Right hindlimb (tissue), 1 donor: Measurements from ENCODE around the gene CACNG6.
A peak's percentile ranks its signal among the peaks of the same experiment; 100 is the strongest.

Experiments
- DNase-seq: peaks from one replicate; pipeline ENCODE4 v3.0.0-alpha.2; 2018

Gene CACNG6

DNA sequence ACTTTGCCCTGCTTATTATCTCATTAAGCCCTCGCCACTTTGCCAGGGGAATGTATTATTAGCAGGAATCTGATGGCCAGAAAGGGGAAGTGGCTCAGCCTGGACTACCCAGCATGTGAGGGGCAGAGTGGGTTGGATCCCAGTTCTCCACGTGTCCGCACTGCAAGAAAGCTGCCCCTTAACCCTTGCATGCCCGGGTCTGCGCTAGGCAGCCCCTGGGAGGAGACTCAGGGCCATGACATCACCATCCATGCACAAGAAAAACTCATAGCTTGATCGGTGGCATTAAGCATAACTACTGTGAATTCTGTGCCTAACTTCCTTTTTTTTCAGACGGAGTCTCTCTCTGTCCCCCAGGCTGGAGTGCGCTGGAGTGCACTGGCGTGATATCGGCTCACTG is 19.8 kb upstream of the CACNG6 start:
- DNase-seq = no peak

DNA sequence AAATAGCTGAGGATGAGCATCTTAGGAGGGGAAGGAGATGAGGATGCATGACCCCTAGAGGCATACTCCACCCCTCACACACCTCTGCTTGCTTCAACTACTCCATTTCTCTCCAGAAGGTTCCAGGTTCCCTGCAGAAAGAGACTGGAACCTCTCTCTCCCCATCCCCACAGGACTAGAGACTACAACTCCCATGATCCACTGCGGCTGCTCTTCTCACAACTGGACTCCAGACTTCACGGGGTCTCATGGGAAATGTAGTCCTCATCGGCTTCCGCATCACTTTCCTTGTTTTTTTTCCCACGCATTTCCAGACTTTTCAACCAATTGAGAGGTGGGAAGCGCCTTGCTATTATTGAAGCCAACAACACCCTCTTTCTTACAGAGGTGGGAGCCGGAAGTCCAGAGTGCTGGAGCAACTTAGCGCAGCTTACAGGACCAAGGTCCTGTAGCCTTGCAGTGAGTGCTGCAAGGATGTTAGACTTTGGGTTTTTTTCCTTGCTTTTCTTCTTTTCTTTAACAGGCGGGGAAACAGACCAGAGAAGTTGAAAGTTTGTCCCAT is 13.9 kb upstream of the CACNG6 start:
- DNase-seq = peak; percentile 77

DNA sequence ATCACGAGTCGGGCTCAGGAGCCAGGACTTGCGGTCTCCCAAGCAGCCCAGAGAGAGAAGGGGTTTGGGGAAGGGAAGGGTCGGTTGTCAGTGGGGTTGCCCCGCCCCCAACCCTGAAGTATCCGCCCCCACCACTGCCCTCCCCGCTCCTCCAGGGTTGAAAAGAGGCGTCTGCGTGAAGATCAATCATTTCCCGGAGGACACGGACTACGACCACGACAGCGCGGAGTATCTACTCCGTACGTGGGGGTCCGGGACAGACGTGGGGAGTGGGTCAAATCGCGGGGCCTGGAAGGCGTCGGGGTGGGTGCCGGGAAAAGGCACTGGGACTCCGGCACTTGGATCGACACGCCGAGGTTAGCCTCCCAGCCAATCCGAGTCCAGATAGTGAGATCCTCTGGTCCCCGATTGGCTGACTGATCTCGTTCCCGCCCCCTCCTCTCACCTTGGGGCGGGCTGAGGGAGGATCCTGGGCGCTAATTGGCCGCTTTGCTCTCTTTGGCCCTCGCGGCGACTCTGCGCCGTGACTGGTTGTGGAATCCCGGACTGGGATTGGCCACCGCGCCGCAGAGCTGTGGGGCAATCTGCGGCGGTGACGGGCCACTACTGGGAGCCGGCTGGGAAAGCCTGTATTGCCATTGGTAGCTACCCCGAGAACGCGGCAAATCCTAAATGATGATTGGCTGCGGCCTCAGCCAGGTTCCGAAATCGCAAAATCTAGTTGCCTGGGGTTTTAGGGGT is 13.3 kb upstream of the CACNG6 start:
- DNase-seq = peak; percentile 68

GRCh38 chr19:53978975-53979801 is 12.2 kb upstream of the CACNG6 start:
- no peak for DNase-seq

DNA sequence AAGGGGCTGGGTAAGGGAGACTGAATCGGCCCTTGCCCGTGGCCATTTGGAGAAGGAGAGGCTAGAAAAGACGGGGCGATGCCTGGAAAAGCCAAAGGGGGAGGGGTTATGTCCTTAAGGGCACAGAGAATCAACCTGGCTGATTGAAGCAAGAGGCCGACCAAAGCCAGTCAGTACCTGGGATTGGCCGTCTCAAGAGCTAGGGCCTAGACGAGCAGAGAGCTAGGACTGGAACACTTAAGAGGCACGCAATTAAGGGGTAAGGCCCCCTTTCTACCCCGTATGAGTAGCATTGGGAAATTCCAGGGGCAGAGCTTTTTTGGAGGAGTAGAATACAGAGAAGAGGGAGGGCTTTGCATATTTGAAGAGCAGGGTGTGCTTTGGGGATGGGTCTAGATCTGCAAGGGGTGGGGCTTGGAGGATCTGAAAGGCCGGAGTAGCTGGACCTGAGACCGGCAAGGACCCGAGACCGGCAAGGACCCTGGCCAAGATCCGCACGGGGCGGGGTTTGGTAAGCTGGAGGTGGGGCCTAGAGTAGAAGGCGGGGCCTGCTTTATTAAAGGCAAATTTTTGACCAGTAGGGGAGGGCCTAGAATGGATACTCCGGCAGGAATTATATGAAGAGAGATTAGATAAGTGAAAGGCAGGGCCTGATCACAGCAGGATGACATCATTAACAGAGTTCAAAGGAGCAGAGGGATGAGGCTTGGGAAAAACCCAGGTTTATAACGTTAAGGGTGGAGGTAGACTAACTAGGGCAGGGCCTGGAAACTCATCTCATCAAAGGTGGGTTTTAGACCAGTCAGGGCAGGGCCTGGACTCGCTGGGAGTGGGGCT is 10.7 kb upstream of the CACNG6 start:
- no peak for DNase-seq

DNA sequence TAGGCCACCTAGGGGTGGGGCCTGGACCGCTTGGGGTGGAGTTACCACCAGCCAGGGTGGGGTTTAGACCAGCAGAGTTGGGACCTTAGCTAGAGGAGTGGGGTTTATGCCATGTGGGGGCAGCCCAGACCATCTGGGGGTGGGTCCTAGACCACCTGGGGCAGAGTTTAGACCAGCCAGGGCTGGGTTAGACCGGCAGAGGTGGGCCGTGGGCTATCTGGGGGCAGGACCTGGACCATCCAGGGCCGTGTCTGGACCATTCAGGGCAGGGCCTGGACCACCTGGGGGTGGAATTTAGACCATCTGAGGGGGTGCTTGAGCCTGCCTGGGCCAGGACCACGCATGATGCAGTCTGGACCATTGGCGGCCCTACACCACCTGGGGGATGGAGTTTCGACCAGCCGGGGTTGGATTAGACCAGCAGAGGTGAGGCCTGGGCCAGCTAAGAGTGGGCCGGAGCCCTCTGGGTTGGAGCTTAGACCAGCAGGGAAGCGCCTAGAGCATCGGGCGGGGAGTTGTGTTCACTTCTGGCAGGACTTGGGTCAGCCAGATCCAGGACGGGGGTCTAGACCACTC is 10.0 kb upstream of the CACNG6 start:
- DNase-seq = peak; percentile 23

GRCh38 chr19:53982001-53982451 is 9.4 kb upstream of the CACNG6 start:
- DNase-seq = peak; percentile 30

DNA sequence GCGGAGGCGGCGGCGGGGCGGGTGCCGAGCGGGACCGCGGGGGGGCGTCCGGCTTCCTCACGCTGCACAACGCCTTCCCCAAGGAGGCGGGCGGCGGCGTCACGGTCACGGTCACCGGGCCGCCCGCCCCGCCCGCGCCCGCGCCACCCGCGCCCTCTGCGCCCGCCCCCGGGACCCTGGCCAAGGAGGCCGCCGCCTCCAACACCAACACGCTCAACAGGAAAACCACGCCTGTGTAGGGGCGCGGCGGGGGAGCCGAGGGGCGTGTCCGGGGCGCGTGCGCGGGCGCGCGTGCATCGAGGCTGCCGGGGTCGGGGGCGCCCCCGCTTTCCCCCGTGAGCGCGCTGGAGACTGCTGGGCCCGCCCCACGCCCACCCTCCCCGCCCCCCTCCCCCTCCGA is 8.8 kb upstream of the CACNG6 start:
- DNase-seq = peak; percentile 55

GRCh38 chr19:53983457-53984289 is 7.8 kb upstream of the CACNG6 start:
- DNase-seq = no peak

DNA sequence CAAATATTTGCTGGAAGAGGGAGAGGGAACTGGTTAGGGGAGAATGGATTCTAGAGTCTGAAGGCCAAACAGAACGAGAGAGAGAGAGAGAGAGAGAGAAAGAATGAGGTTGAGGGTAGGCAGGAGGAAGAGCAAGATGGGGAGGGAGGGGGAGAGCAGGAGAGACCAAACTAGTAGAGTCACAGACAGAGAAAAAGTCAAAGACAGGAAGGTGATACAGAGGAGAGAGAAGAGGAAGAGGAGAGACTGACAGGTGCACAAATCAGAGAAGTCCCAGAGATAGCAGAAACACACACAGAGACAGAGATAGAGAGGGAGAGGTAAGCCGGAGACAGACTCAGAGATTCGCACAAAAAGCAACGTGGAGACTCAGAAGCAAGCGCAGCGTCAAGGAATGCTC is 5.6 kb upstream of the CACNG6 start:
- no peak for DNase-seq

GRCh38 chr19:53988981-53989380 is 2.5 kb upstream of the CACNG6 start:
- DNase-seq = no peak

DNA sequence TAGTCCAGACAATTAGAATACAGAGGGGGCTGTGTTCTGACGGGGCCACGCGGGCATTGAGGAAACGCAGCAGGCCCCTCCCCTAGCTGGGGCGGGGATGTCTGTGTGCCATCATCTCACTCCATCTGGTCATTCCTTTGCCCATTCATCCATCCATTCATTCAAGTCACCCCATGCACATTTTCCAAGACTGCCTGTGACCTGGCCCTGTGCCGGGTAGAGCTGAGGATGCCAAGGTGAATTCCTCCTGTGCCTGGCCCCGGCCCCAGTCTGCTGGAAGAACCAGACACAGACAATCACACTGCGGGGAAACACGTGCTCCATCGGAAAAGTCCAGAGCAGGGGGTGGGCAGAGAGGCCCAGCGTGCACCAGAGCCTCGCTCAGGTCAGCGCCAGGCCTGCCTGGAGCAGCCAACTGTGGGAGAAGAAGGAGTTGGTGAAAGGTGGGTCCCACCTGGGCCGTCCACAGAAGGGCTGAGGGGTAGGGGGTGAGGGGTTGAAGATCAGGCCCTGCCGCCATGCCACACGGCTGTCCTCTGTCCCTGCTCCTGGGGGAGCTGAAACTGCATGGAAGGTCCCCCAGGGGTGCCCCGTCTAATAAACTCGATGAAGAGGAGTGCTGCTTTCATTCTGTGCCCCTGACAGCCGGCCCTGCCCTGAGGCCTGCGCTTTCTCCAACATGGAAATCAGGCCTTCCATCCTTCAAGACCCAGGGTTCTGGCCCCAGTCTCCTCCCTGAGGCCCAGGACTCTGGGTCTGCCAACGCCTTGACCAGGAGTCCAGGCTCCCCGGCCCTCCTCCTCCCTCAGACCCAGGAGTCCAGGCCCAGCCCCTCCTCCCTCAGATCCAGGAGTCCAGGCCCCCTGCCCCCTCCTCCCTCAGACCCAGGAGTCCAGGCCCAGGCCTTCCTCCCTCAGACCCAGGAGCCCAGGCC is 1.6 kb upstream of the CACNG6 start:
- peak; percentile 26 for DNase-seq

DNA sequence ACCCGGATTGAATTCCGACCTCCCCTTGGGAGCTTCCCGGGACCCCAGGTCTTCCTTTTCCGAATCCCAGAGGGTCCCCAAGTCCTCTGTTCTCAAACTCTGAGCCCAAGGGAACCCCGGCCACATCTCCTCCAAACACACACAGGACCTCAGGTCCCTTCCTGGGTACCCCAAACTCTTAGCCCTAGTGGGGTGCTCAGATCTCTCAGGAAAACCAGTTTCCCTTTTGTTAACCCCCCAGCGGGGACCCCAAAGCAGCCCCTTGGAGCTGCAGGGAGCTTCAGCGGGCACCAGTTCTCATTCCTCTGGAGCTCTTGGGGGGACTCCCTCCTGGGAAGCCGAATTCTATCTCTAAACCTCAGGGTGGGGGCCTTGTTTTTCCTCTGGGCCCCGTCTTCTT is 774 bp downstream of the CACNG6 start:
- DNase-seq = no peak

GRCh38 chr19:53992815-53993214 is 1.4 kb downstream of the CACNG6 start:
- DNase-seq = no peak

DNA sequence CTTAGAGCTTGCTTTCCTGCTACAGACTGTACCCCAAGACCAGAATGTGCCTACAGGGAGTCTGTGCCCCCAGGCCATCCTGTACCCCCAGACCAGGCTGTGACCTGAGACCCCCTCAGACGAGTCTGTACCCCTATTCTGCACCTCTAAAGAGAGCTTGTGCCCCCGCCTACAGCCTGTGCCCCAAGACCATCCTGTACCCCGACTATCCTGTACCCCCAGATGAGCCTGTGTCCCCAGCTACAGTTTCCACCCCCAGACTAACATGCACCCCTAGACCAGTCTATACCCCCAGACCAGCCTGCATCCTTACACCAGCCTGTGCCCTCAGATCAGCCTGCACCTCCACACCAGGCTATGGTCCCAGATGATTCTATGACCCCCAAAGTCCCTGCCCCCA is 2.0 kb downstream of the CACNG6 start:
- no peak for DNase-seq

- DNase-seq = no peak
These were observed 3.4 kb downstream of the CACNG6 start for GRCh38 chr19:53994811-53995210.

GRCh38 chr19:53998223-53998622 is 6.8 kb downstream of the CACNG6 start:
- DNase-seq = no peak

DNA sequence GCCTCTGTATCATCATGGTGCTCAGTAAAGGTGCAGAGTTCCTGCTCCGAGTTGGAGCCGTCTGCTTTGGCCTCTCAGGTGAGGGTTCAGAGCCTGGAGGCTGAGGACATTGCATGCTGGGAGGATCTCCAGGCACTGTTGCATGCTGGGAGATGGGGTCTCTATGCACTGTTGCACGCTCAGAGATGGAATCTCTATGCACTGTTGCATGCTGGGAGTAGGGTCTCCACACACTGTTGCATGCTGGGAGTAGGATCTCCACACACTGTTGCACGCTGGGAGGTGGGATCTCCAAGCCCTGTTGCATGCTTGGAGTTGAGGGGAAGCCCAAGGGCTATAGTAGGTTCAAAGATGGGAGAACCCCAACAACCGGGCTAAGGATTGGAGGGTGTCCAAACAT is 8.3 kb downstream of the CACNG6 start:
- no peak for DNase-seq

DNA sequence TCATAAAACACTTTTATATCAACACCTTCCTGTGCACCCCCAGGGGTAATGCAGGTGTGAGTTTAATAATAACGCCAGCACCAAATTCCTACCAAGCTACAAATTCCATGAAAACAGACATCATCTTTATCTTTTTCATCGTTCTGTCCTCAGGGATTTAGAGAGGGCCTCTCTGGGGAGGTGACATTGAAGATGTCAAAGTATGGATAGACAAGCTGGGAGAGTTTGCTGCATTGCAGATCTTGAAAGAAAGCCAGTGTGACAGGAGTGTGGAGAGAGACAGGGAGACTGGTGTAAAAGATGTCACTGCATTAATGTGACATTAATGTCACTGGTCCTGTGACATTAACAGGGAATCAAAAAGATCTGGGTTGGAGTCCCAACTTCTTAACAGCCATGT is 10.1 kb downstream of the CACNG6 start:
- no peak for DNase-seq

GRCh38 chr19:54002495-54003315 is 11.3 kb downstream of the CACNG6 start:
- no peak for DNase-seq
